Measurements from ENCODE around the gene MAP2K1.
"Not testable (repeated sequence)": the region's sequence is repeated elsewhere in the genome, so short reads cannot be mapped to it uniquely, and the experiment has no call there.

Gene MAP2K1

GRCh38 chr15:66502491-66502890 lies 115.8 kb downstream of the MAP2K1 start:
- Histone ChIP-seq H3K27ac (replicated peaks; ENCODE audit: low read length) (no peak overlapping the region), H3K4me2 (ENCODE audit: insufficient read depth, low read length, poor library complexity, severe bottlenecking) (no peak overlapping the region), H2BK5ac (ENCODE audit: low read length) (no peak overlapping the region), H4K8ac (ENCODE audit: low read depth, low read length) (no peak overlapping the region), H3K4me3 (ENCODE audit: low read length in 2 of 2) (peak overlapping the region in 1 of 2 donors; percentile 9), H2BK120ac (ENCODE audit: low read depth, low read length) (no peak overlapping the region), H2AK5ac (ENCODE audit: low read depth, low read length) (no peak overlapping the region), H3K23ac (ENCODE audit: low read depth, low read length, poor library complexity) (no peak overlapping the region), H2AFZ (ENCODE audit: low read length) (no peak overlapping the region), H3K9me3 (replicated peaks in 1 of 2; ENCODE audit: control insufficient read depth in 2 of 2, insufficient read depth in 1 of 2, low read depth in 1 of 2, low read length in 2 of 2) (no peaks in the 10 kb centered on the region), H3K79me1 (ENCODE audit: low read depth, low read length) (no peaks in the 10 kb centered on the region), H3K14ac (ENCODE audit: low read length) (no peak overlapping the region), H3K27me3 (ENCODE audit: control insufficient read depth in 3 of 3, insufficient read depth in 3 of 3, low read depth in 1 of 3, low read length in 3 of 3) (no peaks in the 10 kb centered on the region), H2BK15ac (ENCODE audit: low read length) (no peak overlapping the region), H3K9ac (ENCODE audit: low read depth, low read length, poor library complexity) (no peak overlapping the region), H3K36me3 (replicated peaks in 1 of 2; ENCODE audit: control insufficient read depth in 2 of 2, insufficient read depth in 2 of 2, low read length in 2 of 2) (peaks cover 31 to 61% of the 10 kb centered on the region in 2 donors), H3K18ac (ENCODE audit: low read length) (no peak overlapping the region), H4K91ac (ENCODE audit: low read depth, low read length, poor library complexity) (no peak overlapping the region), H3K4ac (ENCODE audit: low read length) (no peak overlapping the region), H2BK12ac (ENCODE audit: low read length) (no peak overlapping the region), H3K4me1 (ENCODE audit: control insufficient read depth in 2 of 2, insufficient read depth in 1 of 2, low read depth in 1 of 2, low read length in 2 of 2) (peaks cover 4 to 12% of the 10 kb centered on the region in 2 donors)
- WGBS, 2 donors (ENCODE audit: extremely low coverage in 2 of 2, insufficient read length in 2 of 2, insufficient replicate concordance in 1 of 2) = no CpG with 5 or more reads among the region's 10 CpGs
- DNase-seq (ENCODE audit: low spot score) = no peak

GRCh38 chr15:66503041-66503648 lies 116.4 kb downstream of the MAP2K1 start:
- H4K8ac ChIP-seq (ENCODE audit: low read depth, low read length); H3K27ac ChIP-seq (replicated peaks; ENCODE audit: low read length); H3K18ac ChIP-seq (ENCODE audit: low read length); H2BK120ac ChIP-seq (ENCODE audit: low read depth, low read length); H3K9me3 ChIP-seq (replicated peaks in 1 of 2; ENCODE audit: control insufficient read depth in 2 of 2, insufficient read depth in 1 of 2, low read depth in 1 of 2, low read length in 2 of 2); H3K79me1 ChIP-seq (ENCODE audit: low read depth, low read length); H3K14ac ChIP-seq (ENCODE audit: low read length); DNase-seq (ENCODE audit: low spot score); H2BK12ac ChIP-seq (ENCODE audit: low read length); H2BK15ac ChIP-seq (ENCODE audit: low read length); H3K9ac ChIP-seq (ENCODE audit: low read depth, low read length, poor library complexity); H3K4ac ChIP-seq (ENCODE audit: low read length); H2BK5ac ChIP-seq (ENCODE audit: low read length); H3K23ac ChIP-seq (ENCODE audit: low read depth, low read length, poor library complexity); H2AK5ac ChIP-seq (ENCODE audit: low read depth, low read length); H2AFZ ChIP-seq (ENCODE audit: low read length); H4K91ac ChIP-seq (ENCODE audit: low read depth, low read length, poor library complexity); H3K27me3 ChIP-seq (ENCODE audit: control insufficient read depth in 3 of 3, insufficient read depth in 3 of 3, low read depth in 1 of 3, low read length in 3 of 3): not testable (repeated sequence)
- no CpG with 5 or more reads among the region's 13 CpGs for WGBS, 2 donors (ENCODE audit: extremely low coverage in 2 of 2, insufficient read length in 2 of 2, insufficient replicate concordance in 1 of 2)
- peak overlapping the region in 1 of 2 donors; percentile 81 for H3K4me3 ChIP-seq (ENCODE audit: low read length in 2 of 2)
- peaks cover 31 to 57% of the 10 kb centered on the region in 2 donors for H3K36me3 ChIP-seq (replicated peaks in 1 of 2; ENCODE audit: control insufficient read depth in 2 of 2, insufficient read depth in 2 of 2, low read length in 2 of 2)
- H3K4me2 ChIP-seq (ENCODE audit: insufficient read depth, low read length, poor library complexity, severe bottlenecking) = peak overlapping the region; percentile 26
- peaks cover 4 to 12% of the 10 kb centered on the region in 2 donors for H3K4me1 ChIP-seq (ENCODE audit: control insufficient read depth in 2 of 2, insufficient read depth in 1 of 2, low read depth in 1 of 2, low read length in 2 of 2)

- no peaks in the 10 kb centered on the region for H3K9me3 ChIP-seq (replicated peaks in 1 of 2; ENCODE audit: control insufficient read depth in 2 of 2, insufficient read depth in 1 of 2, low read depth in 1 of 2, low read length in 2 of 2)
- peak overlapping the region; percentile 81 to 86 for H3K4me3 ChIP-seq (ENCODE audit: low read length in 2 of 2)
- no peak for DNase-seq (ENCODE audit: low spot score)
- no CpG with 5 or more reads among the region's 12 CpGs for whole genome bisulfite sequencing, 2 donors (ENCODE audit: extremely low coverage in 2 of 2, insufficient read length in 2 of 2, insufficient replicate concordance in 1 of 2)
- H3K4ac ChIP-seq (ENCODE audit: low read length) = no peak overlapping the region
- H3K79me1 ChIP-seq (ENCODE audit: low read depth, low read length) = no peaks in the 10 kb centered on the region
- peaks cover 27 to 53% of the 10 kb centered on the region in 2 donors for H3K36me3 ChIP-seq (replicated peaks in 1 of 2; ENCODE audit: control insufficient read depth in 2 of 2, insufficient read depth in 2 of 2, low read length in 2 of 2)
- H2BK5ac ChIP-seq (ENCODE audit: low read length) = no peak overlapping the region
- no peak overlapping the region for H3K23ac ChIP-seq (ENCODE audit: low read depth, low read length, poor library complexity)
- peak overlapping the region; percentile 71 for H3K9ac ChIP-seq (ENCODE audit: low read depth, low read length, poor library complexity)
- H2BK12ac ChIP-seq (ENCODE audit: low read length) = no peak overlapping the region
- no peak overlapping the region for H2AFZ ChIP-seq (ENCODE audit: low read length)
- no peak overlapping the region for H2BK15ac ChIP-seq (ENCODE audit: low read length)
- no peak overlapping the region for H3K14ac ChIP-seq (ENCODE audit: low read length)
- peaks cover 4 to 12% of the 10 kb centered on the region in 2 donors for H3K4me1 ChIP-seq (ENCODE audit: control insufficient read depth in 2 of 2, insufficient read depth in 1 of 2, low read depth in 1 of 2, low read length in 2 of 2)
- H4K91ac ChIP-seq (ENCODE audit: low read depth, low read length, poor library complexity) = no peak overlapping the region
- no peak overlapping the region for H3K18ac ChIP-seq (ENCODE audit: low read length)
- H2BK120ac ChIP-seq (ENCODE audit: low read depth, low read length) = no peak overlapping the region
- H3K27me3 ChIP-seq (ENCODE audit: control insufficient read depth in 3 of 3, insufficient read depth in 3 of 3, low read depth in 1 of 3, low read length in 3 of 3) = no peaks in the 10 kb centered on the region
- H4K8ac ChIP-seq (ENCODE audit: low read depth, low read length) = no peak overlapping the region
- H2AK5ac ChIP-seq (ENCODE audit: low read depth, low read length) = no peak overlapping the region
- H3K27ac ChIP-seq (replicated peaks; ENCODE audit: low read length) = no peak overlapping the region
- H3K4me2 ChIP-seq (ENCODE audit: insufficient read depth, low read length, poor library complexity, severe bottlenecking) = peak overlapping the region; percentile 63
Measured at GRCh38 chr15:66503780-66504562, 117.3 kb downstream of the MAP2K1 start.

Data from neuronal stem cell (in vitro differentiated cells).